ENCODE results near the gene ASCC2.

ASCC2 gene

DNA sequence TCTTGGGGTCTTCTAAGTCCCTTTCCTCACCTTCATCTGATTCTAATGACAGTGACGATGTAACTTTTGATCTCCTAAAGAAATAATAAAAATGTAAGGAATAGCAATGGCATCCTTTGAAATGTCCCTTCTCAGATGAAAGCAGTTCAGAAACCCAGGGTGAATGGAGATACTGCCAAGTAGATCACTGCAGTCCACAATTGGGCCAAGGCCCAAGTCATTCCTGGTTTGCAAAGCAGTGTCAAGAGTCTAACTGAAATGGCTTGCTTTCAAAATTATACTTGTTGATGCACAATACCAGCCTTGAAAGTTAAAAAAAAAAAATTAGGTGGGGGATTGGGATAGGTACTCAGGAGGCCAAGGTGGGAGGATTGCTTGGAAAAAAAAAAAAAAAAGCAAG, 20.4 kb downstream of the ASCC2 start:
- DNase-seq (ENCODE audit: low spot score) = no peak

- no peak for DNase-seq (ENCODE audit: low spot score)
These were observed 21.1 kb downstream of the ASCC2 start for GRCh38 chr22:29816980-29817379.

- DNase-seq (ENCODE audit: low spot score) = no peak
These were observed 21.5 kb downstream of the ASCC2 start for GRCh38 chr22:29816539-29816938.

- DNase-seq (ENCODE audit: low spot score) = no peak
These were observed 21.9 kb downstream of the ASCC2 start for GRCh38 chr22:29816128-29816527.

- DNase-seq (ENCODE audit: low spot score) = no peak
These were observed 22.5 kb downstream of the ASCC2 start for GRCh38 chr22:29815580-29815979.

- no peak for DNase-seq (ENCODE audit: low spot score)
These were observed 24.1 kb downstream of the ASCC2 start for GRCh38 chr22:29814003-29814402.

- no peak for DNase-seq (ENCODE audit: low spot score)
These were observed 24.5 kb downstream of the ASCC2 start for GRCh38 chr22:29813563-29813962.

DNA sequence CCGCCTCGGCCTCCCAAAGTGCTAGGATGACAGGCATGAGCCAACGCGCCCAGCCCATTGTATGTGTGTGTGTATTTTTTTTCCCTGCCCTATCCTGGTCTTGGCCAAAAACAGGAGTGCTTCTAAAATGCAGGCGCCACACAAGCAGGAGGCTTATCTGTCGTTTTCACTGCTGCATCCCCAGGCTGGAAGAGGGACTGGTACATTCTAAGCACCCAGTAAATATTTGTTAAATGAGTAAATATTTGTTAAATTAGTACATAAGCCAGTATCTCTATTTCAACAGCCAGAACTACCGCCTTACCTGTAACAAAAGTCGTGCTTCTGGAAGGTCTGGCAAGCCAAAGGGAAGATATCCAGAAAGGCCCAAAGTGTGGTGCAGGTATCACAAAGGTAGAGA, 24.9 kb downstream of the ASCC2 start:
- DNase-seq (ENCODE audit: low spot score) = no peak

GRCh38 chr22:29811377-29811776, 26.7 kb downstream of the ASCC2 start:
- DNase-seq (ENCODE audit: low spot score) = no peak

DNA sequence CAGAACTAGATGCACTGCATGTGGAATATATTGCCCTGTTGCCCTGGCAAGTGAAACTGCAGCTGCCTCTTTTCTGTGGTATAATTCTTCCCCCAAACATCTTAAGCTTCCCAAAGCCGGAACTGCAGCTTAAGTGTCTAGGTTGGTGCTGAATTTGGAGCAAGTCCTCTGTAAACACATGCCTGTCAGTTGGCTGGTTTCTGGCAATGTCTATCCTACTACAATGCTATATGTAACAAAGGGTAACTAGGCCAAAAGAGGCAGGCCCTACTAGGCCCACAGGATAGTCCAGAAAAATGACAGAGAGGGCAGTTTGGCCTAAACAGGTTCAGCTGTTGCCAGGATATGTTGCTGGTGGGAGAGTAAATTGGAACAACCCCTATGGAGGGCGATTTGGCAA, 27.9 kb downstream of the ASCC2 start:
- no peak for DNase-seq (ENCODE audit: low spot score)

GRCh38 chr22:29806196-29806595, 31.9 kb downstream of the ASCC2 start:
- no peak for DNase-seq (ENCODE audit: low spot score)

DNA sequence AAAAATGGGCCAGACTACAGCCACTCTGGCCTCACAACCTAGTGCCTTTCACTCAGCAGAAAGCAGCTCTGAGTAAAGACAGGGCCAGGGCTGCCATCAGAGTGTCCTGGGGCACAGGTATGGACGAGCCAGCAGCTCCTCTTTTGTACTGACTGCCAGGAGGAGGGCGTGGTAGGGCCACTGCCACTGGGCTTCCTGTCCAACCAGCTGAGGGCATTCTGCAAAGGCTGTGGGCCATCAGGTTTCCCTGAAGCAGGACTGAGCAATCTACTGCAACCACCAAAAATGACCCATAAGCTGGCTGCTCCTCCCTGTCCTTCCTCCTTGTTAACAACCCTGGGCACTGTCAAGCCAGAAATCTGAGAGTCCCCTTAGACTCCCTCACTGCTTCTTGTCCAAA, 33.1 kb downstream of the ASCC2 start:
- no peak for DNase-seq (ENCODE audit: low spot score)

- DNase-seq (ENCODE audit: low spot score) = no peak
These were observed 34.9 kb downstream of the ASCC2 start for GRCh38 chr22:29803190-29803589.

DNA sequence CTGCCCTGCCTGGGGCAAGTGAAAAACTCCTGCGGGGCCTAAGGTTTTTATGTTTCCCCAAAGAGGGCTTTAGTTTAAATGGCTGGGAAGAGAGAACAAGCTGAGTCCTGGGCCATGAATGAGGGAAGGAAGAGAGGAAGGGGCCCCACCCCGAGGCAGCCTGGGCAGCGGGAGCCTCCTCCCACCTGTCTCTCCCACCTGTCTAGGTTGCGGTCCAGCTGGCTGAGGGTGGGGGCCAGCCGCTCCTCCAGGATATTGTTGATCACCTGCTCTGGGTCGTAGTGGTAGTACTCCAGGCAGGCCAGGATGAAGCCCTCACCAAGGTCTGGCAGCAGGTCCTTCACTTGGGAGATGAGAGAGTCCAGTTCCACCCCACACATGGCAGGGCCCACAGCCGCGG, 36.3 kb downstream of the ASCC2 start:
- DNase-seq (ENCODE audit: low spot score) = no peak

GRCh38 chr22:29801153-29801552, 36.9 kb downstream of the ASCC2 start:
- DNase-seq (ENCODE audit: low spot score) = no peak

GRCh38 chr22:29799217-29799680, 38.8 kb downstream of the ASCC2 start:
- DNase-seq (ENCODE audit: low spot score) = no peak

- DNase-seq (ENCODE audit: low spot score) = no peak
These were observed 39.3 kb downstream of the ASCC2 start for GRCh38 chr22:29798801-29799200.

DNA sequence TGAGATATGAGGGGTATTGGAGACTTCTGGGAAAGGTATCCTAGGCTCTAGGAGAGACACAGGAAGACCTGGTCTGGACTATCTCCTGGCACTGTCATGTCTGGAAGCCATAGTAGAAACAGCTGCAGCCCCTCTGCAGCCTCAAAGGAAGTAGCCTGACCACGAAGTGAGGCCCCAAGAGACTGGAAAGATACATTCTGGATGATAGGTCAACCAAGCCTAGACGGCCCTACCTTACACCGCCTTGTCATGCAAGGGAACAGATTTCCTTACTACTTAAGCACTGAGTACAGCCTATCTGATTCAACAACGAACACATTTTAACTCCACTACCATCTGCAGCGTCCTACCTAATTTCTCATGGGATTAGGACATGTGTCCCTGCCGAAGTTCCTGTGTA, 39.8 kb downstream of the ASCC2 start:
- peak; percentile 7 for DNase-seq (ENCODE audit: low spot score)

DNA sequence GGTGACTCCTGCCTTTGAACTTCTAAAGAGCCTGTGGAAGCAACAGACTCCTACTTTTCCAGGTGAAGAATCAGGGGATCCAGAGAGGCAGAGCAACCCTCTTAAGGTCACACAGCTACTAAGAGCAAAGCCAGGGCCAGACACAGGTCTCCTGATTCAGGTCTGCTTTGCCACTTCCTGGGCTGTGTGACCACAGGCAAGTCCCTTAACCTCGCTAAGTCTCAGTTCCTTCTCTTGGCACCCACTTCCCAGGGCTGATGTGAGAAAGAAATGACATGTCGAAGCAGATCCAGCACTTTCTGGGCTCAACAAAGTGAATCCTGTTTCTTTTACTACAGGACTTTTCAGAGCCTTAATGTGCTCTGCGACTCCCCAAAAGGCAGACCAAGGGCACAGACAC, 40.7 kb downstream of the ASCC2 start:
- DNase-seq (ENCODE audit: low spot score) = no peak

DNA sequence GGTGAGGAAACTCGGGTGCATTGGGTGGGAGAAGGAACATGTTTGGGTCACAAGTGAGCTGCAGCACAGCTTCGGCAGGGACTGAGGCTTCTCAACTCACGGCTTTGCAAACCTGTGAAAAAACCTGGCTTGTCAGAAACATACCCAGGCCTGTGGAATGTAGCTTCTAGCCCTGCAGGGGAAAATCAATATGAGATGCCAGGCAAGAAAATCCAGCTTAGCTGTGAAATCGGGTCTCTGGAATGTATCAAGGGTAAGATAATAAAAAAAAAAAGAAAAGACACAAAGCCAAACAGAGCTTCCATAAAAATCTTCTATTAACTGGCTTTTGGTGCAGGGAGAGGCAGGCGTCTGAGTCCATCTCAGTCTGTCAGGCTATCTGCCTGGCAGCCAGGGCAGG, 42.4 kb downstream of the ASCC2 start:
- DNase-seq (ENCODE audit: low spot score) = no peak

DNA sequence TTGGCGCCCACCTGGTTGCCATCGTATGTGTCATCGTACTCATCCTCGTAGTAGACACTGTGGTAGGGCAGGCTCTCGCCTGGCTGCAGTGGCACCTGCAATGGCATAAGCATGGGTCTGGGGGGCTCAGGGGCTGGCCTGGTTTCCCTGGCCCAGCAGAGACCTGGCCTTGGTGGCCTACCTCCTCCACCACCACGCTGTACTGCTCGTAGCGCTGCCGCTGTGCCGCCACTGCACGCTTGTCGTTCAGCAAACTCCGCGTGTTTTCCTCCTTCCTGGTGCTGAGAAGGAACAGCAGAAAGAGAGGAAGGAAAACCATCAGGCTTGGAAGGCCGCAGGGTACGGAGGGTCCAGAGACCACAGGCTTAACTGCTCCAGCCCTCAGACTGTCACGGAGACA, 44.7 kb downstream of the ASCC2 start:
- DNase-seq (ENCODE audit: low spot score) = no peak

- DNase-seq (ENCODE audit: low spot score) = no peak
These were observed 48.0 kb downstream of the ASCC2 start for GRCh38 chr22:29790061-29790460.

GRCh38 chr22:29788339-29789279, 49.5 kb downstream of the ASCC2 start:
- no peak for DNase-seq (ENCODE audit: low spot score)

DNA sequence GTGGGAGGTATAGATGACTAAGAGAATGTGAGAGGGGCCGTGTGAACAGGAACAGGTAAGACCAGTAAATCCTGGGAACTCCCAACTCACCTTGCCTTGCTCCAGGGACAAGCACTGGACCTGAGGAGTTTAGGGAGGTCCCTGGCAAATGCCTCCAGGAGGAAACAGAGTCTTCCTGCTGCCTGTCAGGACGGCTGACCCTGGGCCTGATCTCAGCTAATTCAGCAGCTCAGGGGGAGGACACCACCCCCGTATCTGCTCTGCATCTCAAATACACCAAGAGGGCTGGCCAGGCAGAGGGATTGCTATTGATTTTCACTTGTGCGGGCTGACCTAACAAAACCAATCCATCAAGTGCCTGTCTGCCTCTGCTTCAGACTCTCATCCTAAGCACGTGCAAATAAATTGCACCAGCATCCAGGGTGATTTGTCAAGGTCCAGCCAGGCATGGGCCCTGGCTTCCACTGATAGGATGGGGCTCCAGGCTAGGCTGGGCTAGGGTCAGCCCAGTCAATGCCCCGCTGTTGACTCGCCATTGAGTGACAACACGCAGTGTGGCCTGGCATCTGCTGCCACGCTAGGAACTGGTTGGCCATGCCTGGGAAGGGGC, 50.6 kb downstream of the ASCC2 start:
- DNase-seq (ENCODE audit: low spot score) = no peak
